ENCODE results near the gene CERT1.
"Not testable (repeated sequence)": the region's sequence is repeated elsewhere in the genome, so short reads cannot be mapped to it uniquely, and the experiment has no call there.

Gene CERT1

DNA sequence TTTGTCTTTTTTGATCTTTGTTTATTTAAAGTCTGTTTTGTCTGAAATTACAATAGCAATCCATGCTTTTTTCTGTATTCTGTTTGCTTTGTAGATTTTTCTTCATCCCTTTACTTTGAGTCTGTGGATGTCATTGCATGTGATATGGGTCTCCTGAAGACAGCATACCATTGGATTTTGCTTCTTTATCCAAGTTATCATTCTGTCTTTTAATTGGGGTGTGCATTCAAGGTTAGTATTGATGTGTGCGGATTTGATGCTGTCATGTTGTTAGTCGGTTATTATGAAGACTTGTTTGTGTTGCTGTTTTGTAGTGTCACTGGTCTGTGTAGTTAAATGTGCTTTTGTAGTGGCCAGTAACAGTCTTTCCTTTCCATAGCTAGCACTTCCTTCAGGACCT, 23.3 kb upstream of the CERT1 start:
- TF ChIP-seq, protein P1, sequence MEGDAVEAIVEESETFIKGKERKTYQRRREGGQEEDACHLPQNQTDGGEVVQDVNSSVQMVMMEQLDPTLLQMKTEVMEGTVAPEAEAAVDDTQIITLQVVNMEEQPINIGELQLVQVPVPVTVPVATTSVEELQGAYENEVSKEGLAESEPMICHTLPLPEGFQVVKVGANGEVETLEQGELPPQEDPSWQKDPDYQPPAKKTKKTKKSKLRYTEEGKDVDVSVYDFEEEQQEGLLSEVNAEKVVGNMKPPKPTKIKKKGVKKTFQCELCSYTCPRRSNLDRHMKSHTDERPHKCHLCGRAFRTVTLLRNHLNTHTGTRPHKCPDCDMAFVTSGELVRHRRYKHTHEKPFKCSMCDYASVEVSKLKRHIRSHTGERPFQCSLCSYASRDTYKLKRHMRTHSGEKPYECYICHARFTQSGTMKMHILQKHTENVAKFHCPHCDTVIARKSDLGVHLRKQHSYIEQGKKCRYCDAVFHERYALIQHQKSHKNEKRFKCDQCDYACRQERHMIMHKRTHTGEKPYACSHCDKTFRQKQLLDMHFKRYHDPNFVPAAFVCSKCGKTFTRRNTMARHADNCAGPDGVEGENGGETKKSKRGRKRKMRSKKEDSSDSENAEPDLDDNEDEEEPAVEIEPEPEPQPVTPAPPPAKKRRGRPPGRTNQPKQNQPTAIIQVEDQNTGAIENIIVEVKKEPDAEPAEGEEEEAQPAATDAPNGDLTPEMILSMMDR (IDR thresholded peaks at IDR 0.05; ENCODE audit: low read depth, low read length): no peak
- DNase-seq (ENCODE audit: low read depth in 2 of 2): no peak
- H3K4me3 ChIP-seq (replicated peaks in 1 of 2; ENCODE audit: low read depth in 2 of 2, low read length in 2 of 2): no peak overlapping the region

DNA sequence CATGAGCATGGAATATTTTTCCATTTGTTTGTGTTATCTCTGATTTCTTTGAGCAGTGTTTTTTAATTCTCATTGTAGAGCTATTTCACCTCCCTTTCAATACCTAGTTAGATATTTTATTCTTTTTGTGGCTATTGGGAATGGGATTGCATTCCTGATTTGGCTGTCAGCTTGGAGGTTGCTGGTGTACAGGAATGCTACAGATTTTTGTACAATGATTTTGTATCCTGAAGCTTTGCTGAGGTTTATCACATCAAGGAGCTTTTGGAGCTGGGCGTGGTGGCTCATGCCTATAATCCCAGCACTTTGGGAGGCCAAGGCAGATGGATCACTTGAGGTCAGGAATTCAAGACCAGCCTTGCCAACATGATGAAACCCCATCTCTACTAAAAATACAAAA, 22.3 kb upstream of the CERT1 start:
- H3K4me3 ChIP-seq (replicated peaks in 1 of 2; ENCODE audit: low read depth in 2 of 2, low read length in 2 of 2): not testable (repeated sequence)
- DNase-seq (ENCODE audit: low read depth in 2 of 2): peak in 1 of 2 donors; percentile 50

DNA sequence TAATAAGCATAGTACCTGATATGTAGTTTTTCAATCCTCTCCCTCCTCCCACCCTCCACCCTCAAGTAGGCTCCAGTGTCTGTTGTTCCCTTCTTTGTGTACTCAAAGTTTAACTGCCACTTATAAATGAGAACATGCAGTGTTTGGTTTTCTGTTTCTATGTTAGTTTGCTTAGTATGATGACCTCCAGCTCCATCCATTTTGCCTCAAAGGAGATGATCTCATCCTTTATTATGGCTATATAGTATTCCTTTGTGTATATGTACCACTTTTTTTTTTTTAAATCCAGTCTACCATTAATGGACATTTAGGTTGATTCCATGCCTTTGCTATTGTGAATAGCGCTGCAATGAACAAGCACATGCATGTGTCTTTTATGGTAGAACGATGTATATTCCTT, 20.8 kb upstream of the CERT1 start:
- DNase-seq (ENCODE audit: low read depth in 2 of 2): no peak
- TF ChIP-seq, protein P1 (IDR thresholded peaks at IDR 0.05; ENCODE audit: low read depth, low read length): no peak
- H3K4me3 ChIP-seq (replicated peaks in 1 of 2; ENCODE audit: low read depth in 2 of 2, low read length in 2 of 2): no peak overlapping the region

DNA sequence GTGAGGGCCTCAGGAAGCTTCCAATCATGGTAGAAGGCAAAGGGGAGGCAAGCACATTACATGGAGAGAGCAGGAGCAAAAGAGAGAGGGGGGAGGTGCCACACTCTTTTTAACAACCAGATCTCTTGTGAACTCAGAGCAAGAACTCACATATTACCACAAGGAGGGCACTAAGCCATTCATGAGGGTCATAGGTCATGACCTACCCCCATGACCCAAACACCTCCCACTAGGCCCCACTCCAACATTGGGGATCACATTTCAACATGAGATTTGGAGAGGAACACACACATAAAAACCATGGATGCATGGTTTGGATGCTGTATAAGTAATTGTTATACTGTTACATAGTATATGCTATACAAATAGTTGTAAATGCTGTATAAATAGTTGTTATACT, 17.8 kb upstream of the CERT1 start:
- TF ChIP-seq, protein P1 (IDR thresholded peaks at IDR 0.05; ENCODE audit: low read depth, low read length): no peak
- DNase-seq (ENCODE audit: low read depth in 2 of 2): no peak
- H3K4me3 ChIP-seq (replicated peaks in 1 of 2; ENCODE audit: low read depth in 2 of 2, low read length in 2 of 2): no peak overlapping the region

DNA sequence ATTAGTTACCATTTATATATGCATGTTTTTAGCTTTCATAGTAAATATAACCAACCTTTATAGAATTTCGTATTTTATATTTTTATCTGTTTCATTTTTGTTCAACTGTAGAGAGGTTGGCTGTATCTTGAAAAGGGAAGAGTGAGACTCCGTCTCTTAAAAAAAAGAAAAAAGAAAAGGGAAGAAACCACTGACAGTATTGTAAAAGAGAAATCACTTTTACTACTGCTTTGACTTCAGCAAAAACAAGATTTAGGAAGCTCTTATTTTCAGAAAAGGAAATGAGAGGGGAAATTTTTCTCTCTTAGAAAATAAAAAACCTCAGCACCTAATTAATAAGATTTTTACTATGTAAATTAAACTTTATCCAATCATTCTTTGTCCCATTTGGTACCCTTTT, 14.6 kb upstream of the CERT1 start:
- TF ChIP-seq, protein P1 (IDR thresholded peaks at IDR 0.05; ENCODE audit: low read depth, low read length): no peak
- DNase-seq (ENCODE audit: low read depth in 2 of 2): no peak
- H3K4me3 ChIP-seq (replicated peaks in 1 of 2; ENCODE audit: low read depth in 2 of 2, low read length in 2 of 2): no peak overlapping the region

DNA sequence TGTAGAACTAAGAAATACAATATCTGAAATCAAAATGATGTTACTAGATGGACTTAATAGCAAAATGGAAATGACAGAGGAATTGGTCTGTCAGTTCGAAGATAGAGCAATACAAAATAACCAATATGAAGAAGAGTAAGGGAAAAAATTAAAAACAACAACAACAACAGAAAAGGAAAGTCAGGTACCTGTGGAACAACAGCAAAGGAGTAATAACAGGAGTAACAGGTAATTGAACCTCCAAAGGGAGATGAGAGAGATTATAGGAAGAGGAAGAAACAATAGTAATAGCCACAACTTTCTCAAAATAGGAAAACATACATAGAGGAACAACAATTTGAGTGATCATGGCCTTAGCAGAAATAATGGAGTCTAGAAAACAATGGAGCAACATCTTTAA, 13.9 kb upstream of the CERT1 start:
- TF ChIP-seq, protein P1 (IDR thresholded peaks at IDR 0.05; ENCODE audit: low read depth, low read length): no peak
- DNase-seq (ENCODE audit: low read depth in 2 of 2): no peak
- no peak overlapping the region for H3K4me3 ChIP-seq (replicated peaks in 1 of 2; ENCODE audit: low read depth in 2 of 2, low read length in 2 of 2)

DNA sequence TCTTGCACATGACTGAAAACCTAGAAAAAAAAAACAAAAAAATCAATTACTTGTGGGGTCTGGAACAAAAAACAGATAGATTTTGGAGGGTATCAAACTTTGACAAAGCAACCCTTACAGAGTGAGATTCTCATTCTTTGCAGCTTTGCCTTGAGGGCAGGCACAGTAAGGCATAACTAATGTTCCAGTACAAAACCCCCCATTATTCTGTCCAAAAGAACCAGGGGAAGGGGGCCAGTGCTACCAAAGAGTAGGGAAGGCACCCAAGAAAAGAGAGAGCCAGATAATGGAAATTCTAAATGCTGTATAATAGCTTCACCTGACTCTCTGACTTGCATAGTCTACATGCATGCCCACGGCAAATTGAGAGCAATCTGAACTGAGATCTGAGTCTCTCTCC, 13.2 kb upstream of the CERT1 start:
- no peak for DNase-seq (ENCODE audit: low read depth in 2 of 2)
- TF ChIP-seq, protein P1 (IDR thresholded peaks at IDR 0.05; ENCODE audit: low read depth, low read length): no peak
- no peak overlapping the region for H3K4me3 ChIP-seq (replicated peaks in 1 of 2; ENCODE audit: low read depth in 2 of 2, low read length in 2 of 2)
